ENCODE results near the gene MRPL57. TPM values are rescaled to one million over a fixed set of nuclear protein-coding genes. Genes with fewer than 3 reads are reported as not detected.

MRPL57 gene
- total and polyA plus RNA-seq, 2 donors (not counting 1 experiment from before 2014, with no cell fraction given): 7.8 to 12.1 TPM

- Histone ChIP-seq H3K27ac (ENCODE audit: low read length in 2 of 2) (no peak overlapping the region), H3K9ac (ENCODE audit: low read length) (no peak overlapping the region), H3K4me2 (replicated peaks; ENCODE audit: low read depth, low read length, poor library complexity, severe bottlenecking) (no peak overlapping the region), H3K36me3 (replicated peaks in 1 of 2; ENCODE audit: control extremely low read depth in 1 of 2, control insufficient read depth in 1 of 2, extremely low read depth in 1 of 2, insufficient read depth in 2 of 2, low read length in 1 of 2) (no peaks in the 10 kb centered on the region), H3K4me3 (ENCODE audit: control extremely low read depth in 1 of 5, extremely low read depth in 1 of 5, insufficient read depth in 1 of 5, low read depth in 2 of 5, low read length in 4 of 5) (no peak overlapping the region), H2AFZ (ENCODE audit: insufficient read depth, low read depth, low read length, poor library complexity, severe bottlenecking) (no peak overlapping the region), H3K27me3 (replicated peaks in 1 of 4; ENCODE audit: control extremely low read depth in 1 of 4, control insufficient read depth in 3 of 4, insufficient read depth in 4 of 4, low read length in 3 of 4) (no peaks in the 10 kb centered on the region), H3K4me1 (ENCODE audit: control insufficient read depth in 2 of 2, insufficient read depth in 2 of 2, low read length in 2 of 2) (no peaks in the 10 kb centered on the region), H3K9me3 (ENCODE audit: control extremely low read depth in 1 of 3, control insufficient read depth in 2 of 3, insufficient read depth in 1 of 3, low read length in 2 of 3) (peaks cover 0 to 8% (median 6%) of the 10 kb centered on the region in 3 donors), H3K79me2 (ENCODE audit: control insufficient read depth, insufficient read depth, low read length) (no peaks in the 10 kb centered on the region), H4K20me1 (ENCODE audit: control insufficient read depth, insufficient read depth, low read length, poor library complexity, severe bottlenecking) (no peaks in the 10 kb centered on the region)
- ChIA-PET CTCF (no interaction called here), POLR2A (no interaction called here)
- Mint-ChIP-seq H3K27ac (no peak overlapping the region), H3K4me1 (no peaks in the 10 kb centered on the region), H3K4me3 (no peak overlapping the region), H3K9me3 (ENCODE audit: insufficient read depth) (no peaks in the 10 kb centered on the region), H3K27me3 (peaks cover 5% of the 10 kb centered on the region)
- WGBS (ENCODE audit: insufficient coverage): 92% methylated on average over 2 of the region's 3 CpGs
- ATAC-seq (ENCODE audit: low read depth) (no peak), DNase-seq (no peak)
- no peak for TF ChIP-seq CTCF (IDR thresholded peaks at IDR 0.05)
- no peak for TF ChIP-seq EZH2 (IDR thresholded peaks at IDR 0.05; ENCODE audit: borderline replicate concordance, insufficient read depth, low read depth, low read length, poor library complexity, severe bottlenecking)
- intact Hi-C loops (cut with micrococcal nuclease): no loop called here
Observed at GRCh38 chr13:21202767-21203531, 26.5 kb downstream of the MRPL57 start.

GRCh38 chr13:21208652-21209154 is 32.2 kb downstream of the MRPL57 start:
- TF ChIP-seq EZH2 (IDR thresholded peaks at IDR 0.05; ENCODE audit: borderline replicate concordance, insufficient read depth, low read depth, low read length, poor library complexity, severe bottlenecking): no peak
- TF ChIP-seq CTCF (IDR thresholded peaks at IDR 0.05): no peak
- H4K20me1 ChIP-seq (ENCODE audit: control insufficient read depth, insufficient read depth, low read length, poor library complexity, severe bottlenecking): no peaks in the 10 kb centered on the region
- Mint-ChIP-seq H3K4me3 (no peak overlapping the region), H3K27me3 (peaks cover 25% of the 10 kb centered on the region), H3K27ac (no peak overlapping the region), H3K4me1 (no peaks in the 10 kb centered on the region), H3K9me3 (ENCODE audit: insufficient read depth) (no peaks in the 10 kb centered on the region)
- no peaks in the 10 kb centered on the region for H3K79me2 ChIP-seq (ENCODE audit: control insufficient read depth, insufficient read depth, low read length)
- H3K4me2 ChIP-seq (replicated peaks; ENCODE audit: low read depth, low read length, poor library complexity, severe bottlenecking): no peak overlapping the region
- H2AFZ ChIP-seq (ENCODE audit: insufficient read depth, low read depth, low read length, poor library complexity, severe bottlenecking): no peak overlapping the region
- no peak overlapping the region for H3K27ac ChIP-seq (ENCODE audit: low read length in 2 of 2)
- H3K4me3 ChIP-seq (ENCODE audit: control extremely low read depth in 1 of 5, extremely low read depth in 1 of 5, insufficient read depth in 1 of 5, low read depth in 2 of 5, low read length in 4 of 5): no peak overlapping the region
- WGBS (ENCODE audit: insufficient coverage): 100% methylated on average over 1 of the region's 3 CpGs
- DNase-seq (no peak), ATAC-seq (ENCODE audit: low read depth) (no peak)
- intact Hi-C loops (cut with micrococcal nuclease): no loop called here
- peaks cover 0 to 8% (median 0%) of the 10 kb centered on the region in 3 donors for H3K9me3 ChIP-seq (ENCODE audit: control extremely low read depth in 1 of 3, control insufficient read depth in 2 of 3, insufficient read depth in 1 of 3, low read length in 2 of 3)
- POLR2A ChIA-PET: no interaction called here
- CTCF ChIA-PET: no interaction called here
- no peak overlapping the region for H3K9ac ChIP-seq (ENCODE audit: low read length)
- peaks cover 0 to 4% (median 0%) of the 10 kb centered on the region in 4 experiments for H3K27me3 ChIP-seq (replicated peaks in 1 of 4; ENCODE audit: control extremely low read depth in 1 of 4, control insufficient read depth in 3 of 4, insufficient read depth in 4 of 4, low read length in 3 of 4)
- H3K4me1 ChIP-seq (ENCODE audit: control insufficient read depth in 2 of 2, insufficient read depth in 2 of 2, low read length in 2 of 2): no peaks in the 10 kb centered on the region
- no peaks in the 10 kb centered on the region for H3K36me3 ChIP-seq (replicated peaks in 1 of 2; ENCODE audit: control extremely low read depth in 1 of 2, control insufficient read depth in 1 of 2, extremely low read depth in 1 of 2, insufficient read depth in 2 of 2, low read length in 1 of 2)

Measured in B cell (primary cell).